SU-DHL-6 (cell line): ENCODE results near the gene IFT122.

Source experiments
- H2AFZ ChIP-seq: fragments of 200-600 bp; sonication (generic); 2 replicates; pipeline ENCODE4 v1.6.1; 2014; ENCODE audit warnings: low read depth, mild to moderate bottlenecking, moderate library complexity, mixed read lengths, antibody characterized with exemption, low read length; ENCODE audit not compliant: severe bottlenecking
- H3F3A ChIP-seq: fragments of 200-600 bp; shearing (Covaris generic); 2 replicates; pipeline ENCODE4 v1.6.0; 2016; ENCODE audit warnings: antibody characterized with exemption, mild to moderate bottlenecking; ENCODE audit not compliant: insufficient read depth
- H3K27ac ChIP-seq: fragments of 200-600 bp; sonication (generic); 2 replicates; pipeline ENCODE4 v1.5.1; 2016; ENCODE audit warnings: low read depth, mild to moderate bottlenecking, low read length, moderate library complexity, mixed read lengths
- H3K27me3 ChIP-seq: fragments of 200-600 bp; sonication (generic), shearing (Covaris generic); 2 replicates; pipeline ENCODE4 v1.6.0; 2014; ENCODE audit warnings: mild to moderate bottlenecking, low read length
- H3K36me3 ChIP-seq: fragments of 200-600 bp; sonication (generic); 2 replicates; pipeline ENCODE4 v1.6.1; 2014; ENCODE audit warnings: mild to moderate bottlenecking, low read length, mixed read lengths
- H3K4me2 ChIP-seq: fragments of 300-600, 200-600 bp; shearing (Covaris generic), sonication (generic); 2 replicates; pipeline ENCODE4 v1.6.0; 2014; ENCODE audit warnings: low read length, low read depth, mild to moderate bottlenecking; ENCODE audit not compliant: poor library complexity, severe bottlenecking
- H3K4me3 ChIP-seq: fragments of 200-600 bp; sonication (generic); 2 replicates; pipeline ENCODE4 v1.5.1; 2014; ENCODE audit warnings: antibody characterized with exemption, low read length, mild to moderate bottlenecking, mixed read lengths; ENCODE audit not compliant: insufficient read depth, poor library complexity, severe bottlenecking
- H3K79me2 ChIP-seq: fragments of 200-600 bp; sonication (generic); 2 replicates; pipeline ENCODE4 v1.6.1; 2014; ENCODE audit warnings: mild to moderate bottlenecking, low read length, moderate library complexity; ENCODE audit not compliant: insufficient read depth
- H3K9ac ChIP-seq: fragments of 200-600 bp; sonication (generic); 2 replicates; pipeline ENCODE4 v1.7.0; 2014; ENCODE audit warnings: mild to moderate bottlenecking, low read length
- H3K9me2 ChIP-seq: fragments of 200-600 bp; sonication (generic); replicated peaks from 2 replicates; pipeline ENCODE4 v1.6.1; 2014; ENCODE audit warnings: low read length; ENCODE audit not compliant: insufficient read depth
- H3K9me3 ChIP-seq: fragments of 200-600 bp; sonication (generic); 2 replicates; pipeline ENCODE4 v1.6.1; 2014; ENCODE audit warnings: low read length, mixed read lengths; ENCODE audit not compliant: insufficient read depth
- H4K20me1 ChIP-seq: fragments of 200-600 bp; sonication (generic); 2 replicates; pipeline ENCODE4 v1.6.1; 2014; ENCODE audit warnings: low read depth, mild to moderate bottlenecking, antibody characterized with exemption, low read length, moderate library complexity, mixed read lengths
- CTCF ChIP-seq: fragments of 200-600 bp; sonication (generic); IDR thresholded peaks from one replicate; pipeline ENCODE4 v1.5.1; 2017; ENCODE audit warnings: antibody characterized with exemption, mild to moderate bottlenecking, low read length, moderate library complexity; ENCODE audit not compliant: insufficient read depth, poor library complexity, severe bottlenecking
- EZH2phosphoT487 ChIP-seq: fragments of 200-600 bp; sonication (generic), shearing (Covaris generic); conservative IDR thresholded peaks from 2 replicates; pipeline ENCODE4 v1.6.1; 2018; ENCODE audit warnings: mild to moderate bottlenecking, antibody characterized with exemption, low read length, moderate library complexity, mixed read lengths

The IFT122 gene

GRCh38 chr3:129428376-129429079 is 11.5 kb upstream of the IFT122 start, which contains the start of gene EFCAB12:
EFCAB12 (minus strand) TSS chr3:129428636; CDS start chr3:129428488, 148 bp downstream.
- Histone ChIP-seq H3K9me2 (no peaks in the 10 kb centered on the region), H4K20me1 (no peaks in the 10 kb centered on the region), H3K9ac (peak within 1 kb of the TSS; percentile 29; the same call in 1 of the 2 replicates), H3K27me3 (no peaks in the 10 kb centered on the region), H3K9me3 (no peaks in the 10 kb centered on the region; the same call in 1 of the 2 replicates), H3K36me3 (peaks cover 20% of the 10 kb centered on the region; the same call in 1 of the 2 replicates), H3K4me2 (peak within 1 kb of the TSS; percentile 71), H3K79me2 (no peaks in the 10 kb centered on the region), H3K4me3 (peak within 1 kb of the TSS; percentile 31), H2AFZ (peak within 1 kb of the TSS; percentile 78), H3F3A (peaks cover 14% of the 10 kb centered on the region), H3K27ac (0 out of 2 replicates have a peak within 1 kb of the TSS, but pooled peaks have one; percentile 2)
- TF ChIP-seq CTCF (no peak), EZH2phosphoT487 (no peak)

GRCh38 chr3:129429080-129429451 is 11.0 kb upstream of the IFT122 start:
- H3K79me2 ChIP-seq = no peaks in the 10 kb centered on the region
- H3K4me3 ChIP-seq = no peak overlapping the region
- H3K9ac ChIP-seq = peak overlapping the region; percentile 29; the same call in 1 of the 2 replicates
- H3F3A ChIP-seq = peaks cover 14% of the 10 kb centered on the region
- H3K36me3 ChIP-seq = peaks cover 25% of the 10 kb centered on the region; the same call in 1 of the 2 replicates
- H3K9me2 ChIP-seq = no peaks in the 10 kb centered on the region
- no peaks in the 10 kb centered on the region for H3K27me3 ChIP-seq
- TF ChIP-seq EZH2phosphoT487 (no peak), CTCF (no peak)
- H3K27ac ChIP-seq = 0 out of 2 replicates have a peak overlapping the region, but pooled peaks have one; percentile 2
- no peaks in the 10 kb centered on the region for H4K20me1 ChIP-seq
- H3K9me3 ChIP-seq = no peaks in the 10 kb centered on the region; the same call in 1 of the 2 replicates
- H3K4me2 ChIP-seq = peak overlapping the region; percentile 71
- peak overlapping the region; percentile 78 for H2AFZ ChIP-seq

- Histone ChIP-seq H3K27me3 (no peaks in the 10 kb centered on the region), H3K4me3 (no peak overlapping the region), H3K9me2 (no peaks in the 10 kb centered on the region), H3K9ac (no peak overlapping the region), H3K27ac (no peak overlapping the region), H3K4me2 (no peak overlapping the region), H3K36me3 (peaks cover 30% of the 10 kb centered on the region; the same call in 1 of the 2 replicates), H3F3A (peaks cover 14% of the 10 kb centered on the region), H3K9me3 (no peaks in the 10 kb centered on the region; the same call in 1 of the 2 replicates), H4K20me1 (no peaks in the 10 kb centered on the region), H2AFZ (no peak overlapping the region), H3K79me2 (no peaks in the 10 kb centered on the region)
- TF ChIP-seq CTCF (no peak), EZH2phosphoT487 (no peak)
Observed at GRCh38 chr3:129429602-129430001, 10.4 kb upstream of the IFT122 start.
